Left renal pelvis (tissue), 4 donors: Measurements from ENCODE around the gene CFAP107. TPM values are rescaled to one million over a fixed set of nuclear protein-coding genes. Genes with fewer than 3 reads are reported as not detected.
A peak's percentile ranks its signal among the peaks of the same experiment; 100 is the strongest.
"Not testable (repeated sequence)": the region's sequence is repeated elsewhere in the genome, so short reads cannot be mapped to it uniquely, and the experiment has no call there.

ENCODE experiments used
- DNase-seq, 4 donors: peaks; one replicate each; pipeline ENCODE4 v3.0.0-alpha.2; 2013; ENCODE audit warnings: low read depth in 4 of 4, low spot score in 3 of 4
- polyA plus RNA-seq, 4 donors: library from polyadenylated mRNA; unstranded; fragments of 120-200 nt; gene quantifications; one replicate each; pipeline ENCODE4 v1.2.1, GENCODE V29; 2013; ENCODE audit not compliant: insufficient read length in 4 of 4

The CFAP107 gene
- polyA plus RNA-seq = 1 to 10 TPM in 3 of 4 donors, under 1 TPM in 1; 0.07 to 1.7 (median 1.1) TPM

- DNase-seq = peak in 2 of 4 donors; percentile 14 to 19
These were observed at the start of gene CFAP107 for GRCh38 chr1:12745992-12746323. CFAP107 (plus strand) TSS chr1:12746200; CDS start chr1:12746431, 231 bp downstream.

- DNase-seq = no peak
These were observed 49.3 kb upstream of the CFAP107 start for GRCh38 chr1:12696658-12697057.

GRCh38 chr1:12697397-12697796 lies 48.6 kb upstream of the CFAP107 start:
- no peak for DNase-seq

GRCh38 chr1:12703821-12704451 lies 42.1 kb upstream of the CFAP107 start:
- DNase-seq = no peak

GRCh38 chr1:12706061-12706460 lies 39.9 kb upstream of the CFAP107 start:
- DNase-seq = no peak

- no peak for DNase-seq
These were observed 37.5 kb upstream of the CFAP107 start for GRCh38 chr1:12708396-12709090.

- no peak for DNase-seq
These were observed 36.9 kb upstream of the CFAP107 start for GRCh38 chr1:12709091-12709491.

- no peak for DNase-seq
These were observed 36.3 kb upstream of the CFAP107 start for GRCh38 chr1:12709696-12710095.

GRCh38 chr1:12711536-12711935 lies 34.5 kb upstream of the CFAP107 start:
- DNase-seq = no peak

GRCh38 chr1:12712076-12712475 lies 33.9 kb upstream of the CFAP107 start:
- no peak for DNase-seq

- DNase-seq = no peak
These were observed 33.1 kb upstream of the CFAP107 start for GRCh38 chr1:12712929-12713328.

- DNase-seq = not testable (repeated sequence)
These were observed 32.3 kb upstream of the CFAP107 start for GRCh38 chr1:12713651-12714050.

- DNase-seq = no peak
These were observed 31.1 kb upstream of the CFAP107 start for GRCh38 chr1:12714710-12715475.

GRCh38 chr1:12715896-12716437 lies 30.0 kb upstream of the CFAP107 start, which contains the start of gene AADACL3:
AADACL3 (plus strand) TSS chr1:12716110; CDS start chr1:12716177, 67 bp downstream.
- DNase-seq = no peak

GRCh38 chr1:12717301-12717838 lies 28.6 kb upstream of the CFAP107 start:
- no peak for DNase-seq

- no peak for DNase-seq
These were observed 23.4 kb upstream of the CFAP107 start for GRCh38 chr1:12722626-12723025.

- DNase-seq = no peak
These were observed 17.6 kb upstream of the CFAP107 start for GRCh38 chr1:12728391-12728790.

- DNase-seq = no peak
These were observed 15.8 kb upstream of the CFAP107 start for GRCh38 chr1:12730156-12730555.

- not testable (repeated sequence) for DNase-seq
These were observed 14.9 kb upstream of the CFAP107 start for GRCh38 chr1:12731084-12731483.

- DNase-seq = no peak
These were observed 11.3 kb upstream of the CFAP107 start for GRCh38 chr1:12734651-12735050.

GRCh38 chr1:12738934-12739333 lies 7.1 kb upstream of the CFAP107 start:
- no peak for DNase-seq
